Liver (tissue), 3 donors: ENCODE measurements around the gene GATAD1.

Source experiments
- ATF3 ChIP-seq: IDR thresholded peaks from 2 replicates; pipeline ENCODE4 v1.6.1; 2016; ENCODE audit warnings: antibody characterized with exemption
- CTCF ChIP-seq: fragments of 150-350 bp; IDR thresholded peaks from 2 replicates; pipeline ENCODE4 v1.5.1; 2017; ENCODE audit warnings: improper control_type of control experiment, low read depth, low read length; ENCODE audit not compliant: missing input control
- EGR1 ChIP-seq, 2 donors: IDR thresholded peaks; 2 replicates each; pipeline ENCODE4 v1.6.1; 2016 to 2018; ENCODE audit warnings: antibody characterized with exemption in 2 of 2, low read depth in 2 of 2
- FOXA1 ChIP-seq: IDR thresholded peaks from 2 replicates; pipeline ENCODE4 v1.6.1; 2016; ENCODE audit warnings: antibody characterized with exemption
- GABPA ChIP-seq, 2 donors: IDR thresholded peaks in 1 of 2; conservative IDR thresholded peaks in 1 of 2; 2 replicates each; pipeline ENCODE4 v1.6.1; 2016; ENCODE audit warnings: antibody characterized with exemption in 2 of 2, mild to moderate bottlenecking in 1 of 2, moderate library complexity in 1 of 2
- JUND ChIP-seq, 2 donors: IDR thresholded peaks; 2 replicates each; pipeline ENCODE4 v1.6.1; 2016; ENCODE audit warnings: antibody characterized with exemption in 2 of 2
- MAX ChIP-seq: IDR thresholded peaks from 2 replicates; pipeline ENCODE4 v1.6.1; 2016; ENCODE audit warnings: antibody characterized with exemption
- RAD21 ChIP-seq, 2 donors: IDR thresholded peaks; 2 replicates each; pipeline ENCODE4 v1.6.1; 2016; ENCODE audit warnings: antibody characterized with exemption in 2 of 2, mild to moderate bottlenecking in 2 of 2
- REST ChIP-seq: IDR thresholded peaks from 2 replicates; pipeline ENCODE4 v1.6.1; 2016; ENCODE audit warnings: antibody characterized with exemption, mild to moderate bottlenecking
- SP1 ChIP-seq: IDR thresholded peaks from 2 replicates; pipeline ENCODE4 v1.6.1; 2018; ENCODE audit warnings: antibody characterized with exemption, mild to moderate bottlenecking
- TAF1 ChIP-seq: conservative IDR thresholded peaks from 2 replicates; pipeline ENCODE4 v1.6.1; 2016; ENCODE audit warnings: antibody characterized with exemption, mild to moderate bottlenecking
- YY1 ChIP-seq: IDR thresholded peaks from 2 replicates; pipeline ENCODE4 v1.6.1; 2016; ENCODE audit warnings: antibody characterized with exemption, mild to moderate bottlenecking
- ZBTB33 ChIP-seq: IDR thresholded peaks from 2 replicates; pipeline ENCODE4 v1.6.1; 2016; ENCODE audit warnings: antibody characterized with exemption
- donor health status: healthy.
- donor health status: healthy.

- TF ChIP-seq JUND (IDR thresholded peaks at IDR 0.05) (no peak), CTCF (no peak), GABPA (IDR thresholded peaks at IDR 0.05 in 1 of 2, conservative IDR thresholded peaks at IDR 0.05 in 1 of 2) (no peak), TAF1 (no peak), RAD21 (IDR thresholded peaks at IDR 0.05) (no peak), YY1 (no peak), MAX (no peak), ZBTB33 (no peak), REST (no peak), FOXA1 (no peak), ATF3 (no peak), SP1 (no peak), EGR1 (IDR thresholded peaks at IDR 0.05; ENCODE audit: low read depth in 2 of 2) (no peak)
Measured at GRCh38 chr7:92433019-92433418, 14.3 kb upstream of the GATAD1 start.
